Hypothalamus (tissue), 51 donors: ENCODE measurements around the gene SSBP3.

Experiments used
- DNase-seq, 51 donors: peaks; one replicate each; lab custom pipeline; 2025; lab: John Stamatoyannopoulos, UW

Gene SSBP3

DNA sequence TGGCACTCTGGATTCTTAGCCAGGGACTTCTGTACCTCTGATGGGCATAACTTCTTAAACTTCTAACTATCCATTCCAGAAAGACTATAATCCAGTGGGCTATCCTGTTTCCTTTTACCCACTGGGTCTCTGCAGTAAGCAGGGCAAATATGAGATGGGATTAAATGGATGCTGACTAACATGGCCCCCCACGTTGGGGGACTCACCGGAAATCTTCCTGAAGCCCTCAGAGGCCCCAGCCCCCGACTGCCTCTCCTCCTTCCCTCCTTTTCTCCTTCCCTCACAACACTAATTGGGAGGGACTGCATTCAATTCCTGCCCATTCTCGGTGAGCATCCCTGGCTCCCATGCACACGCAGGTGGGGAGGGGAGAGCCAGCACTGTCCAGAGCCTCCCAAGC is 70.1 kb downstream of the SSBP3 start:
- no peak for DNase-seq

DNA sequence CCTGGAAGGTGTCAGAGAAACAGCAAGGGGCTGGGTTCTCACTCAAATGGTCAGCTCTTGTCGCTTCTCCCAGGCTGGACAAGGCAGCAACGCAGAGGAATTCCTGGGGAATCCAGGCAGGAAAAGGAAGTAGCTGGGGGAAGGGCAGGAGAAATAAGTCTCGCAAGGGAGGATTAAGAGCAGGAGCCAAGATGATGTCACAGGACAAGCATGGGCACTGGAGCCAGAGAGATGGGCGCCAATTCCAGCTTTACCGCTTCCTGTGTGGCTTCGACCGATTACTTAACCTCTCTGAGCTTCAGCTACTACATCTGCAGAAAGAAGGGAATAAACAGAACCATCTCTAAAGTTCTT is 70.5 kb downstream of the SSBP3 start:
- DNase-seq: no peak

- DNase-seq: peak in 12 of 51 donors; percentile 17 to 53 (median 39)
Measured at GRCh38 chr1:54335011-54335754, 71.0 kb downstream of the SSBP3 start.

DNA sequence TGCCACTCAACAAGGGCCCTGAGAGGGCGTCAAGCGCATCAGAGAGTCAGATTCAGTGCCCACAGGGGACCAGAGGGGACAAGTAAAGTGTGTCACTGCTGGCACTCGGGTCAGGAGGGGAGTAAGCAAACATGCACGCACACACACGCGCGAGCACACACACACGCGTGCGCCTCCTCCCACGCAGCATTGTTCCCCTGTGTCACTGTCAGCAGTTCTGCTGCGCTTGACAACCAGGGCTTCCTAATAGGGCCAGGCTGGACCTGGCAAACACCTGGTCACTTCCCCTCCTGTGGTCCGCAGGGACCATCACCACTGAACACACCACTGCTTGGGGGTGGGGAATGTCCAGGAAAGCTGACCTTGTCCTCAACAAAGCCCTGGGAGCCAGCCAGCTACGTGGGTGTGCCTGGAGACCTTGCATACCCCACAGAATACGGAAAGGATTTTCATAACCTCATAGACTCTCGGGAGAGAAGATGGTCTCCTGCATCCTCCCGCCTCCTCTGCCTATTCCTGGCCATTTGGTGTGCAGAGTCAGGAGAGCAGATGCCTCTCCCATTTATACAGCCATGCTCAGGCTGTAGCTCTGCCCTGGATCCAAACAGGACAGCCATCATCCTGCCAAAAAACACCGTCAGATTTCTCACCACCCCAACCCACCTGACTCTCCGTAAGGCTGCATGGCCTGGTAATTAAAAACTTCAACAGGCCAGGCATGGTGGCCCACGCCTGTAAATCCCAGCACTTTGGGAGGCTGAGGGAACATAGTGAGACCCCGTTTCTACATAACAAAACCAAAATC is 73.2 kb downstream of the SSBP3 start:
- peak in 1 of 51 donors; percentile 24 for DNase-seq

GRCh38 chr1:54331843-54332463 is 74.2 kb downstream of the SSBP3 start:
- DNase-seq: peak in 1 of 51 donors; percentile 31

- peak in 8 of 51 donors; percentile 9 to 24 (median 13) for DNase-seq
Measured at GRCh38 chr1:54331091-54331772, 75.0 kb downstream of the SSBP3 start.

DNA sequence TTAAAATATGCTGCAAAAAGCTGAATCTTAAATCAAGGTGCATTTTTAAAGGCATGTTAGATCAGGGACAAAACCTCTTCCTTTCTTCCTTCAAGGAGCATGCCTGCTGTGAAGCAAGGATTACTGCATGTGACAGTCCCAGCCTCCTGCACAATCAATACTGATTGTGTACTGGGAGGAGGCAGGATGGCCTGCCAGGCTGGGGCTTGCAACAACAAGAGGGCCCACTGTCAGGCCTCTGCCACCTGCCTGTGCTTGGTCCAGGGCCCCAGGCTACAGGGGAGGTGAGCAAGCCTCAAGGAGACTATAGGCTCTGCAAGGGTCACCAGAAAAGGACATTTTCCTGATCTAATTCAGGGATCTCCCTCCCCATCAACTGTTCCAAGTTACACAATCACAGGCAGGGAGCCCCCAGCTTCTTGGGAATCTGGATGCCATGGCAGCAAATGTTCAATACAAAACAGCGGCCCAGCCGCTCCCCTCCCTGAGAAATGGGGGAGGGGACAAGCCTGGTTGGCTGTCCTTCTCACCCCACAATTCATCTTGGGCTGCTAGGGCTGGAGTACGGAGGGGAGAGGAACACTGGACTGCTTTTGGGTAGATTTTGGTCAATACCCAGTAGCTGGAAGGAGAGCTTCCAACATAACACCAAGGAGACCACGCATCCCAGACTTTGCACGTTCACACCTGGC is 76.7 kb downstream of the SSBP3 start:
- DNase-seq: peak in 28 of 51 donors; percentile 15 to 75 (median 50)

DNA sequence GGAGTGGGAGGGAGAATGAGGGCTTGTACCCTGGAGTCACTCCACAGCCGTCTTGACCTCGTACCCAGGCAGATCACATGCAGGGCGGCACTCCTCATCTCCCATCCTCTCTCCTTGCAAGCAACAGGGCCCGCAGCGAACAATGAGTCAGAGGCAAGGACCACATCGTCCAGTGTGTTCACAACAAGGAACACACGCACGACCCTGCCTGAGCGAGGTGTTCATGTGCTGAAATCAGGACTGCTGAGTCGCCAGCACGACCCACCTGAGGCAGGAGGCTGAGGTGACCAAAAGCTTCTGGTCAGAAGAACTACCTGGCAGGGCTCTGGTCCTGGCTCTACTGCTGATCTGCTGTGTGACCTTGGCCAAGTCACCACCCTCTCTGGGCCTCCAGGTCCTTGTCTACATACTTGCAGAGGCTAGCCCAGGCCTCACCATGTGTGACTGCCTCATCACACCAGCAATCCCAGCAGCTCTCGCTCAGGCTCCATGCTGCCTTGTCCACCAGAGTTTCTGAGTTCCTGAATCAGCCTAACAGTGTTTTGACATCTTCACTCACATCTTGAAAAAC is 78.0 kb downstream of the SSBP3 start:
- peak in 1 of 51 donors; percentile 17 for DNase-seq

GRCh38 chr1:54327386-54328065 is 78.7 kb downstream of the SSBP3 start:
- no peak for DNase-seq

DNA sequence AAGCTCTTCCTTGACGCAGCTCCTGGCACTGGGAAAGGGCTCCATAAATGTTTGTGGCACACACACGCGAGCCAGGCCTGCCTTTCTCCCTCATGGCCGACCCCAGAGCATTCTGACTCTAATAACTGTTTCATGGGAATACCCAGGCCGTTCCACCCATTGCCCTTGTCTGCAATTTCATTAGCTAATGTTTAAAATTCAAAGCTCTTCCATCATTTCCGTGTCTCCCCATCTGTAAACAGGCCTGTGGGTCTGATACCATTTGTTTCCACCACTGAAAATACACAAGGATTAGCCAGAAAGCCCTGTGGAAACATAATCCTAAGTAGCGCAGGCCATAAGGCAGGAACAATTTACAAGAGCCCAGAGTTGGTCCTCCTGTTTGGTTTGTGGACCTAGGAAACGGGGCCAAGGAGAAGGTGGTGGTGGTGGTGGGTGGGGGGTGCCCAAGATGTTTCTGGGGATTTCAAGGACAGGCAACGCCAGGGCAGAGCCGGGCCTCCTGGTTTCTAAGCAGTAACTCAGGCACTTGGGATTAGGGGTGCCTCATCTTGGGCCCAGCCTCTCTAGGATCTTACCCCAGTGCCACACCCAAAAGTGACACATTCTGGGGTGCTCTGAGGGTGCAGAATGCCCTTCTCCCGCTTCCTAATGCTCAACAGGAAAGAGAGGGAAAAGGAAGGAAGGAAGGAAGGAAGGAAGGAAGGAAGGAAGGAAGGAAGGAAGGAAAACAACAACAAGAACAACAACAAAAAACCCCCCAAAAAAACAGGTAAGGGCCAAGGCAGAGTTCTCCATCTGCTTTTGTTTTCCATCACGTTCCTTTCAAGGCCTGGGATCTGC is 79.4 kb downstream of the SSBP3 start:
- peak in 1 of 51 donors; percentile 45 for DNase-seq

- peak in 3 of 51 donors; percentile 45 to 53 (median 47) for DNase-seq
Measured at GRCh38 chr1:54325703-54326461, 80.3 kb downstream of the SSBP3 start.

- DNase-seq: peak in 1 of 51 donors; percentile 30
Measured at GRCh38 chr1:54325284-54325683, 80.9 kb downstream of the SSBP3 start.

- peak in 28 of 51 donors; percentile 12 to 62 (median 34) for DNase-seq
Measured at GRCh38 chr1:54324251-54325140, 81.7 kb downstream of the SSBP3 start.

GRCh38 chr1:54323921-54324250 is 82.3 kb downstream of the SSBP3 start:
- DNase-seq: no peak

DNA sequence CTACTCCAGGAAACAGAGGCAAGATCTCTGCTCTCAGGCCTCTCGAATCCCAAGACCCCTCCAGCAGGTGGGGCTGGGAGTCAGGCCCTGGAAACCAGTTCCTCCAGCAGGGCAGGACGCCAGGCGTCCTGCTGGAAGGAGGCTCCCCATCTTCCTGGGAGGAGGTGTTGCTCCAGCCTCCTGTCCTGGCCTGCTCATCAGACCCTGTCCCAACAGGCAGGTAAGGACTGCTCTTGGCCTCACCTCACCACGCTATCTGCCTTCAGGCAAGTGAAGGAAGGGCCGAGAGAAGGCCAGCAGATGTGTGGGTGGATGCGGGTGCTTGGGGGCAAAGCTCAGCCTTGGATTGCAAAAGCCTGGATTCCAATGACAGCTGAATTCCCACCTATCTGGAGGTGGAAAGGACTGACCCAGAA is 82.9 kb downstream of the SSBP3 start:
- no peak for DNase-seq

DNA sequence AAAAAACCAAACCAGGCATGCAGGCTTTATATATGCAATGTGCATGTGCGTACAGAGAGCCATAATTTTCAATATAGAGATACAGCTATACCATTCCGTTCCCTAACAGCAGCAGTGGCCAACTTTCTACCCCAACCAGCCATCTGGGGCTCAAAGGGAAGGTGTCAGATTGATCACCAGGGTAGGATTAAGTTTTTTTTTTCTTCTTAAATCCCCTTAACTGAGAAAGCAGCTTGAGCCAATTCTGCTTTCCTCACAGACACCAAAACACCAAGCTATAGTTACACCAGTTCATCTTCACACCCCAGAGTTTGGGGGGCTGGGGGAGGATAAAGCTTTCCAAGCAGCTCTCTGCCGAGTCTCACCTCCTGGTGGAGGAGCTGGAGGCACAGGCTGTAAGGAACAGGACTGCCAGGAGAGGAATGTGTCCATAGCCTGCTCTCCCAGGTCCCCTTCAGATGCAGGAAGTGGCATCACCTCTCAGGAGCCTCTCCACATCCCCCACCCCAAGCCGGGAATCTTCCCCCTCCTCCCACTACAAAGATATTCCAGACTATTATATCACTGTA is 87.9 kb downstream of the SSBP3 start:
- no peak for DNase-seq
